Measurements from ENCODE around the gene WFIKKN1. TPM values are rescaled to one million over a fixed set of nuclear protein-coding genes. Genes with fewer than 3 reads are reported as not detected.

Gene WFIKKN1
- total and polyA plus RNA-seq, 2 donors (not counting 1 experiment from before 2014, with no cell fraction given): 0.64 to 0.84 TPM

DNA sequence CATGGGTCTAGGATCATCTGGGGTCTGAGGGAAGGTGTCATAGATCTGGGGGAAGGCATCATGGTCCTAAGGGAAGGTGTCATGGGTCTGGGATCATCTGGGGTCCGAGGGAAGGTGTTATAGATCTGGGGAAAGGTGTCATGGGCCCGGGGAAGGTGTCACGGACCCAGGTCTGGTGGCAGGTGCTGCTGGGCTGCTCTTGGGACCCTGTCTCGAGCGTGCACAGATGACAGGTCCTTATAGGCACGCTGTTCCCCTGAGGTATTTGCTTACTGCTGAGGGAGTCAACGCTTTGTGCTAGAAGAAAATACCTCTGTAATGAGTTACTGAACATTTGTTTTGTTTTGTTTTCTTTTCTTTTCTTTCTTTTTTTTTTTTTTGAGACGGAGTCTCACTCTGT lies 39.6 kb upstream of the WFIKKN1 start:
- ATAC-seq (ENCODE audit: low read depth) (no peak), DNase-seq (no peak)
- H3K27me3 Mint-ChIP-seq: no peaks in the 10 kb centered on the region
- peaks cover 48% of the 10 kb centered on the region for H3K4me1 Mint-ChIP-seq
- intact Hi-C loops (cut with micrococcal nuclease): no loop called here
- POLR2A ChIA-PET: no interaction called here
- Histone ChIP-seq H3K4me1 (ENCODE audit: control insufficient read depth in 2 of 2, insufficient read depth in 2 of 2, low read length in 2 of 2) (peaks cover 14 to 30% of the 10 kb centered on the region in 2 donors), H3K9ac (ENCODE audit: low read length) (no peak overlapping the region), H3K27me3 (replicated peaks in 1 of 4; ENCODE audit: control extremely low read depth in 1 of 4, control insufficient read depth in 3 of 4, insufficient read depth in 4 of 4, low read length in 3 of 4) (no peaks in the 10 kb centered on the region), H4K20me1 (ENCODE audit: control insufficient read depth, insufficient read depth, low read length, poor library complexity, severe bottlenecking) (peaks cover 53% of the 10 kb centered on the region), H2AFZ (ENCODE audit: insufficient read depth, low read depth, low read length, poor library complexity, severe bottlenecking) (no peak overlapping the region), H3K9me3 (ENCODE audit: control extremely low read depth in 1 of 3, control insufficient read depth in 2 of 3, insufficient read depth in 1 of 3, low read length in 2 of 3) (no peaks in the 10 kb centered on the region), H3K4me2 (replicated peaks; ENCODE audit: low read depth, low read length, poor library complexity, severe bottlenecking) (no peak overlapping the region), H3K4me3 (ENCODE audit: control extremely low read depth in 1 of 5, extremely low read depth in 1 of 5, insufficient read depth in 1 of 5, low read depth in 2 of 5, low read length in 4 of 5) (no peak overlapping the region), H3K36me3 (replicated peaks in 1 of 2; ENCODE audit: control extremely low read depth in 1 of 2, control insufficient read depth in 1 of 2, extremely low read depth in 1 of 2, insufficient read depth in 2 of 2, low read length in 1 of 2) (no peaks in the 10 kb centered on the region), H3K27ac (ENCODE audit: low read length in 2 of 2) (no peak overlapping the region), H3K79me2 (ENCODE audit: control insufficient read depth, insufficient read depth, low read length) (peaks cover 71% of the 10 kb centered on the region)
- H3K4me3 Mint-ChIP-seq: peak overlapping the region; percentile 90
- CTCF ChIA-PET: no interaction called here
- WGBS (ENCODE audit: insufficient coverage): 84% methylated on average over 4 of the region's 8 CpGs
- TF ChIP-seq, protein P1, sequence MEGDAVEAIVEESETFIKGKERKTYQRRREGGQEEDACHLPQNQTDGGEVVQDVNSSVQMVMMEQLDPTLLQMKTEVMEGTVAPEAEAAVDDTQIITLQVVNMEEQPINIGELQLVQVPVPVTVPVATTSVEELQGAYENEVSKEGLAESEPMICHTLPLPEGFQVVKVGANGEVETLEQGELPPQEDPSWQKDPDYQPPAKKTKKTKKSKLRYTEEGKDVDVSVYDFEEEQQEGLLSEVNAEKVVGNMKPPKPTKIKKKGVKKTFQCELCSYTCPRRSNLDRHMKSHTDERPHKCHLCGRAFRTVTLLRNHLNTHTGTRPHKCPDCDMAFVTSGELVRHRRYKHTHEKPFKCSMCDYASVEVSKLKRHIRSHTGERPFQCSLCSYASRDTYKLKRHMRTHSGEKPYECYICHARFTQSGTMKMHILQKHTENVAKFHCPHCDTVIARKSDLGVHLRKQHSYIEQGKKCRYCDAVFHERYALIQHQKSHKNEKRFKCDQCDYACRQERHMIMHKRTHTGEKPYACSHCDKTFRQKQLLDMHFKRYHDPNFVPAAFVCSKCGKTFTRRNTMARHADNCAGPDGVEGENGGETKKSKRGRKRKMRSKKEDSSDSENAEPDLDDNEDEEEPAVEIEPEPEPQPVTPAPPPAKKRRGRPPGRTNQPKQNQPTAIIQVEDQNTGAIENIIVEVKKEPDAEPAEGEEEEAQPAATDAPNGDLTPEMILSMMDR (IDR thresholded peaks at IDR 0.05): no peak
- TF ChIP-seq EZH2 (IDR thresholded peaks at IDR 0.05; ENCODE audit: borderline replicate concordance, insufficient read depth, low read depth, low read length, poor library complexity, severe bottlenecking): no peak
- H3K27ac Mint-ChIP-seq: peak overlapping the region; percentile 80
- H3K9me3 Mint-ChIP-seq (ENCODE audit: insufficient read depth): no peaks in the 10 kb centered on the region

DNA sequence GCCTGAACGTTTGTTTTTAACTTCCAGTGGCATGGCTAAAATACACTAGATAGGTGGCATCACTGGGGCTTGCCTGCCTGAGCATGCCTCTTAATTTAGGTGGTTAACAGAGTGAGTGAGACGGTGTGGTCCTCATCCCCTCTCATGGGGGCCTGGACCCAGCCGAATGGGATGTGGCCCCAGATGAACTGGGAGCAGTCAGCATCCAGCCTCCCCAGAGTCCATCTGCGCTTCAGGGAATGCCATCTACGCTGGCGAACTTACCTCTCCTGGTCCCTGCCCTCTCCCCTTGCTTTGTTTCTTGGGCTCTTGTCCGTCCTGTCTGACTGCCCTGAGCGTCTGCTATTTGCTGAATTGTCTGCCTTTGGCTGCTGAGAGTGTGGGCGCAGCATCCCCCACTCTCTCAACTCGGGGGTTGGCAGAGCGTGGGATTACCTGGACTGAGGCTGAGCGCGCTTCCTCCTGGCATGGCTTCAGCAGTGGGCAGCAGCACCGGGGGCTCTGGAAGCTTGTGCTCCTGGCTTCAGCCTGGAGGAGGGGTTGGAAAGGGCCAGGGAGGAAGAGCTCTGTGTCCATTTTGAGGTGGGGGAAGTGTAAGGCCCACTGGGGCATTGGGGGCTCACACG lies 38.8 kb upstream of the WFIKKN1 start:
- H3K4me3 Mint-ChIP-seq: peak overlapping the region; percentile 39
- no peak overlapping the region for H3K4me3 ChIP-seq (ENCODE audit: control extremely low read depth in 1 of 5, extremely low read depth in 1 of 5, insufficient read depth in 1 of 5, low read depth in 2 of 5, low read length in 4 of 5)
- DNase-seq (no peak), ATAC-seq (ENCODE audit: low read depth) (no peak)
- H3K4me2 ChIP-seq (replicated peaks; ENCODE audit: low read depth, low read length, poor library complexity, severe bottlenecking): no peak overlapping the region
- ChIA-PET CTCF (no interaction called here), POLR2A (interaction anchor here (0.6 to 1.4 kb wide), 2 partner anchors 45 to 396 kb away, joined by 3 to 5 read pairs; partner anchors contain the start of gene METTL26)
- H3K27ac Mint-ChIP-seq: no peak overlapping the region
- intact Hi-C loops (cut with micrococcal nuclease): no loop called here
- peaks cover 14 to 30% of the 10 kb centered on the region in 2 donors for H3K4me1 ChIP-seq (ENCODE audit: control insufficient read depth in 2 of 2, insufficient read depth in 2 of 2, low read length in 2 of 2)
- no peak for TF ChIP-seq EZH2 (IDR thresholded peaks at IDR 0.05; ENCODE audit: borderline replicate concordance, insufficient read depth, low read depth, low read length, poor library complexity, severe bottlenecking)
- no peak overlapping the region for H3K9ac ChIP-seq (ENCODE audit: low read length)
- H3K9me3 ChIP-seq (ENCODE audit: control extremely low read depth in 1 of 3, control insufficient read depth in 2 of 3, insufficient read depth in 1 of 3, low read length in 2 of 3): no peaks in the 10 kb centered on the region
- H3K27me3 Mint-ChIP-seq: no peaks in the 10 kb centered on the region
- no peak overlapping the region for H2AFZ ChIP-seq (ENCODE audit: insufficient read depth, low read depth, low read length, poor library complexity, severe bottlenecking)
- no peaks in the 10 kb centered on the region for H3K36me3 ChIP-seq (replicated peaks in 1 of 2; ENCODE audit: control extremely low read depth in 1 of 2, control insufficient read depth in 1 of 2, extremely low read depth in 1 of 2, insufficient read depth in 2 of 2, low read length in 1 of 2)
- H4K20me1 ChIP-seq (ENCODE audit: control insufficient read depth, insufficient read depth, low read length, poor library complexity, severe bottlenecking): peaks cover 47% of the 10 kb centered on the region
- no peak overlapping the region for H3K27ac ChIP-seq (ENCODE audit: low read length in 2 of 2)
- peaks cover 48% of the 10 kb centered on the region for H3K4me1 Mint-ChIP-seq
- no peaks in the 10 kb centered on the region for H3K27me3 ChIP-seq (replicated peaks in 1 of 4; ENCODE audit: control extremely low read depth in 1 of 4, control insufficient read depth in 3 of 4, insufficient read depth in 4 of 4, low read length in 3 of 4)
- no peaks in the 10 kb centered on the region for H3K9me3 Mint-ChIP-seq (ENCODE audit: insufficient read depth)
- H3K79me2 ChIP-seq (ENCODE audit: control insufficient read depth, insufficient read depth, low read length): peaks cover 72% of the 10 kb centered on the region
- 93% methylated on average over 15 of the region's 15 CpGs for WGBS (ENCODE audit: insufficient coverage)

Data from B cell (primary cell).